Smooth muscle cell (in vitro differentiated cells): ENCODE data around the gene PTCRA. TPM values are rescaled to one million over a fixed set of nuclear protein-coding genes. Genes with fewer than 3 reads are reported as not detected.

Experiments
- DNase-seq: peaks from one replicate; lab custom pipeline; 2025; ENCODE audit not compliant: unreplicated experiment; lab: John Stamatoyannopoulos, UW
- H2AFZ ChIP-seq: fragments of 200-600 bp; sonication (generic); 2 replicates; pipeline ENCODE4 v1.6.0; 2016; ENCODE audit warnings: antibody characterized with exemption, low read depth, mild to moderate bottlenecking
- H3F3A ChIP-seq: fragments of 200-600 bp; sonication (generic); 2 replicates; pipeline ENCODE4 v1.6.0; 2017; ENCODE audit warnings: antibody characterized with exemption, low read depth
- H3K27ac ChIP-seq: fragments of 200-600 bp; sonication (generic); 2 replicates; pipeline ENCODE4 v1.5.1; 2016; ENCODE audit warnings: low read depth, mild to moderate bottlenecking
- H3K27me3 ChIP-seq: fragments of 200-600 bp; sonication (generic); 2 replicates; pipeline ENCODE4 v1.6.1; 2016; ENCODE audit warnings: low read depth, mild to moderate bottlenecking
- H3K36me3 ChIP-seq: fragments of 200-600 bp; sonication (generic); 2 replicates; pipeline ENCODE4 v1.5.1; 2016; ENCODE audit warnings: low read depth
- H3K4me1 ChIP-seq: fragments of 200-600 bp; sonication (generic); 2 replicates; pipeline ENCODE4 v1.5.1; 2016; ENCODE audit warnings: low read depth
- H3K4me2 ChIP-seq: fragments of 200-600 bp; sonication (generic); 2 replicates; pipeline ENCODE4 v1.6.0; 2016; ENCODE audit warnings: mild to moderate bottlenecking
- H3K4me3 ChIP-seq: fragments of 200-600 bp; sonication (generic); 2 replicates; pipeline ENCODE4 v1.5.1; 2016; ENCODE audit warnings: mild to moderate bottlenecking
- H3K79me2 ChIP-seq: fragments of 200-600 bp; sonication (generic); 2 replicates; pipeline ENCODE4 v1.6.0; 2016; ENCODE audit warnings: low read depth, mild to moderate bottlenecking
- H3K9ac ChIP-seq: fragments of 200-600 bp; sonication (generic); 2 replicates; pipeline ENCODE4 v1.6.0; 2016; ENCODE audit warnings: low read depth
- H3K9me3 ChIP-seq: fragments of 200-600 bp; sonication (generic); replicated peaks from 2 replicates; pipeline ENCODE4 v1.5.1; 2016; ENCODE audit warnings: low read depth
- H4K20me1 ChIP-seq: fragments of 200-600 bp; sonication (generic); 2 replicates; pipeline ENCODE4 v1.6.0; 2016; ENCODE audit warnings: low read depth
- WGBS: methylation state at CpG from one replicate; pipeline ENCODE4 v1.1.7; 2016; ENCODE audit warnings: low lambda C conversion rate; 5-methylcytosine and 5-hydroxymethylcytosine counted together
- polyA plus RNA-seq: library from polyadenylated mRNA; unstranded; fragments of >200 nt; fragmentation: Nextera tagmentation; extraction: Ambion mirVana; gene quantifications from 2 replicates; pipeline ENCODE4 v1.2.1, GENCODE V29; 2016
- total RNA-seq: library from RNA; depleted of rRNA; stranded (reverse); fragments of >200 nt; gene quantifications from 2 replicates; pipeline ENCODE4 v1.2.3, GENCODE V29; 2014
- TF ChIP-seq, protein P1 (sequence below): fragments of 200-600 bp; sonication (generic); IDR thresholded peaks from 2 replicates; pipeline ENCODE4 v1.5.1; 2017; ENCODE audit warnings: borderline replicate concordance, mild to moderate bottlenecking, antibody characterized with exemption; ENCODE audit not compliant: insufficient read depth, poor library complexity, severe bottlenecking

PTCRA gene
- total and polyA plus RNA-seq, 2 experiments from 2014 or later = not detected

DNA sequence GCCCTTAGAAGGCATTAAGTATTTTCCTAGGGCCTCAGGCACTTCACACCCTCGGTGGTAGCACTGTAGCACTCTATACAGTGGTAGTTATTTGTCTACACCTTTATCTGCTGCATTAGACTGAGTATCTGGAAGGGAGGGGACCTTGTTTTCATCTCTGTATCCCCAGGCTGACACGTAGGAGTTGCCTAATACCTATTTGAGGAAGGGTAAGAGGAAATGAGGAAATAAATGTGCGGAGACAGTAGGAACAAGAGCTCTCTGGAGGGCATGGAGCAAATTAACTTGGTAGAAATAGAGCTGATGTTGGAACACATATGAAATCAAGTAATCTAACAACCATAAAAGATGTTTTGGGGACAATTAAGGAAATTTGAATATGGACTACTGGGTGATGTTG is 17.4 kb downstream of the PTCRA start:
- no peaks in the 10 kb centered on the region for H3K36me3 ChIP-seq
- H3K9me3 ChIP-seq = no peaks in the 10 kb centered on the region
- WGBS = 61% methylated on average over 3 of the region's 3 CpGs
- no peak overlapping the region for H3K27ac ChIP-seq
- H3K4me1 ChIP-seq = peaks cover 15% of the 10 kb centered on the region
- no peaks in the 10 kb centered on the region for H3K27me3 ChIP-seq
- DNase-seq = no peak
- no peaks in the 10 kb centered on the region for H4K20me1 ChIP-seq
- H3K9ac ChIP-seq = no peak overlapping the region
- no peak overlapping the region for H2AFZ ChIP-seq
- H3K4me2 ChIP-seq = no peak overlapping the region
- TF ChIP-seq, protein P1, sequence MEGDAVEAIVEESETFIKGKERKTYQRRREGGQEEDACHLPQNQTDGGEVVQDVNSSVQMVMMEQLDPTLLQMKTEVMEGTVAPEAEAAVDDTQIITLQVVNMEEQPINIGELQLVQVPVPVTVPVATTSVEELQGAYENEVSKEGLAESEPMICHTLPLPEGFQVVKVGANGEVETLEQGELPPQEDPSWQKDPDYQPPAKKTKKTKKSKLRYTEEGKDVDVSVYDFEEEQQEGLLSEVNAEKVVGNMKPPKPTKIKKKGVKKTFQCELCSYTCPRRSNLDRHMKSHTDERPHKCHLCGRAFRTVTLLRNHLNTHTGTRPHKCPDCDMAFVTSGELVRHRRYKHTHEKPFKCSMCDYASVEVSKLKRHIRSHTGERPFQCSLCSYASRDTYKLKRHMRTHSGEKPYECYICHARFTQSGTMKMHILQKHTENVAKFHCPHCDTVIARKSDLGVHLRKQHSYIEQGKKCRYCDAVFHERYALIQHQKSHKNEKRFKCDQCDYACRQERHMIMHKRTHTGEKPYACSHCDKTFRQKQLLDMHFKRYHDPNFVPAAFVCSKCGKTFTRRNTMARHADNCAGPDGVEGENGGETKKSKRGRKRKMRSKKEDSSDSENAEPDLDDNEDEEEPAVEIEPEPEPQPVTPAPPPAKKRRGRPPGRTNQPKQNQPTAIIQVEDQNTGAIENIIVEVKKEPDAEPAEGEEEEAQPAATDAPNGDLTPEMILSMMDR = no peak
- H3K79me2 ChIP-seq = peaks cover 36% of the 10 kb centered on the region
- peaks cover 18% of the 10 kb centered on the region for H3F3A ChIP-seq
- no peak overlapping the region for H3K4me3 ChIP-seq

- Histone ChIP-seq H3K9me3 (no peaks in the 10 kb centered on the region), H3F3A (peaks cover 9% of the 10 kb centered on the region), H4K20me1 (no peaks in the 10 kb centered on the region), H3K4me2 (no peak overlapping the region), H3K4me3 (no peak overlapping the region), H2AFZ (no peak overlapping the region), H3K27ac (no peak overlapping the region), H3K36me3 (no peaks in the 10 kb centered on the region), H3K79me2 (peaks cover 36% of the 10 kb centered on the region), H3K27me3 (no peaks in the 10 kb centered on the region), H3K9ac (no peak overlapping the region), H3K4me1 (peaks cover 8% of the 10 kb centered on the region)
- 97% methylated on average over 7 of the region's 7 CpGs for WGBS
- TF ChIP-seq, protein P1 = no peak
- DNase-seq = no peak
Measured at GRCh38 chr6:42935322-42935721, 19.5 kb downstream of the PTCRA start.

GRCh38 chr6:42936398-42936797 is 20.5 kb downstream of the PTCRA start:
- no peaks in the 10 kb centered on the region for H3K9me3 ChIP-seq
- no peaks in the 10 kb centered on the region for H3K4me1 ChIP-seq
- H3K36me3 ChIP-seq = no peaks in the 10 kb centered on the region
- TF ChIP-seq, protein P1 = no peak
- peaks cover 34% of the 10 kb centered on the region for H3K79me2 ChIP-seq
- H3K4me2 ChIP-seq = no peak overlapping the region
- no peak overlapping the region for H2AFZ ChIP-seq
- DNase-seq = no peak
- no peaks in the 10 kb centered on the region for H3K27me3 ChIP-seq
- H4K20me1 ChIP-seq = no peaks in the 10 kb centered on the region
- H3K27ac ChIP-seq = no peak overlapping the region
- H3F3A ChIP-seq = no peaks in the 10 kb centered on the region
- H3K4me3 ChIP-seq = no peak overlapping the region
- no peak overlapping the region for H3K9ac ChIP-seq
- WGBS = 96% methylated on average over 11 of the region's 11 CpGs
